ENCODE results near the gene NR3C1. TPM values are rescaled to one million over a fixed set of nuclear protein-coding genes. Genes with fewer than 3 reads are reported as not detected.

Gene NR3C1
- total RNA-seq, 1 donor, result 55.7 TPM

DNA sequence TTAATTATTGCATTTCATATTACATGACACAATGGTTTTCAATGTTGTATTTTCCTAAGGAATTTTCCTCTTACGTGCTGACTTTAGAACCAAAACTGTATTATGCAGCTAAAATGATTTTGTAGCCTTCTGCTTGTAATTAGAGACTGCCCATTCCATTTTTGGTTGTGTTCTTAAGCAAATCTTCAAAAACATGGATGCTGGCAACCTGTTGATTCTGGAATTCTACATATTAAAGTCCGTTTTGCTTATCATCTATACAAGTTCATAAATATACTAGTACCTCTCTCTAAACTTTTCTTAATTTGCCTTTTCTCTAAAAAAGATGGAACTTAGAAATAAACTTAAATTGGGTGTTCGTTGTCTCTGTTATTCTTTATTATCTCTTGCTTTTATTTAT, 88.3 kb downstream of the NR3C1 start:
- TF ChIP-seq, protein P1, sequence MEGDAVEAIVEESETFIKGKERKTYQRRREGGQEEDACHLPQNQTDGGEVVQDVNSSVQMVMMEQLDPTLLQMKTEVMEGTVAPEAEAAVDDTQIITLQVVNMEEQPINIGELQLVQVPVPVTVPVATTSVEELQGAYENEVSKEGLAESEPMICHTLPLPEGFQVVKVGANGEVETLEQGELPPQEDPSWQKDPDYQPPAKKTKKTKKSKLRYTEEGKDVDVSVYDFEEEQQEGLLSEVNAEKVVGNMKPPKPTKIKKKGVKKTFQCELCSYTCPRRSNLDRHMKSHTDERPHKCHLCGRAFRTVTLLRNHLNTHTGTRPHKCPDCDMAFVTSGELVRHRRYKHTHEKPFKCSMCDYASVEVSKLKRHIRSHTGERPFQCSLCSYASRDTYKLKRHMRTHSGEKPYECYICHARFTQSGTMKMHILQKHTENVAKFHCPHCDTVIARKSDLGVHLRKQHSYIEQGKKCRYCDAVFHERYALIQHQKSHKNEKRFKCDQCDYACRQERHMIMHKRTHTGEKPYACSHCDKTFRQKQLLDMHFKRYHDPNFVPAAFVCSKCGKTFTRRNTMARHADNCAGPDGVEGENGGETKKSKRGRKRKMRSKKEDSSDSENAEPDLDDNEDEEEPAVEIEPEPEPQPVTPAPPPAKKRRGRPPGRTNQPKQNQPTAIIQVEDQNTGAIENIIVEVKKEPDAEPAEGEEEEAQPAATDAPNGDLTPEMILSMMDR (IDR thresholded peaks at IDR 0.05; ENCODE audit: insufficient read depth, low read depth, low read length), result no peak
- no peak for DNase-seq (ENCODE audit: low read depth)
- H3K4me3 ChIP-seq (ENCODE audit: low read depth, low read length), result no peak overlapping the region

DNA sequence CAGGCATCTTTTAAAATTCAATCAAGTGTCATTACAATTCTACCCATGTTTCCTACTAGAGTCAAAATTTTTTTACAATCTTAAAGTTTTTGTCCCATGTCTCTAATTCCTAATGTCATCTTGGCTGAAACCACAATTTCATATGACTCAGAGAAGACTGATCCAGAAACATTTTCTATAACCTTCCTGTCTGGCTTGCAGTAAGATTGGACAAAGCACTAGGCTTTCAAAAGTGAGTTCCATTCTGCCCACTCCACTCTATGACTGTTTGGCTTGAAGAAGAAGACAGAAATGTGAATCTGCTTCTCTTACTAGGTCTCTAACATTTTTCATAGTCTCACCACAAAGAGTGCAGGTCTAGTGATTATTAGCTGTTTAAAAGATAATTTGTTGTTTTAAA, 88.8 kb downstream of the NR3C1 start:
- TF ChIP-seq, protein P1 (IDR thresholded peaks at IDR 0.05; ENCODE audit: insufficient read depth, low read depth, low read length), result no peak
- no peak overlapping the region for H3K4me3 ChIP-seq (ENCODE audit: low read depth, low read length)
- peak; percentile 35 for DNase-seq (ENCODE audit: low read depth)

DNA sequence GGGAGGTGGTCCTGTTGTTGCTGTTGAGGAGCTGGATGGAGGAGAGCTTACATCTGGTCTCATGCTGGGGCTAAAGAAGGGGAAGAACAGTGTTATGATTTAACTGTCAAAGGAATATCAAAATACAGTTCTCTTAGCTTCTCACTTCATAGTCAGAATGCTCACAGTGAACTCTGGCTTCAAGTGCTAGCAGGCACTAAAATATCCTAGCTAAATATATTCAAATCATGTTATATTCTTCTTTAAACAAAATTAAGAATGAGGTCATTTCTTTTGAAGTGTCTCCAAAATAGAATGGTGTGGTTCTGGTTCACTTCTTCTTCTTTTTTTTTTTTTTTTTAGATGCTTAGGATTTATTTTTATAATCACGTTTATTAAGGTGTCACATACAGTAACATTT, 89.4 kb downstream of the NR3C1 start:
- DNase-seq (ENCODE audit: low read depth), result no peak
- no peak overlapping the region for H3K4me3 ChIP-seq (ENCODE audit: low read depth, low read length)
- TF ChIP-seq, protein P1 (IDR thresholded peaks at IDR 0.05; ENCODE audit: insufficient read depth, low read depth, low read length), result no peak

DNA sequence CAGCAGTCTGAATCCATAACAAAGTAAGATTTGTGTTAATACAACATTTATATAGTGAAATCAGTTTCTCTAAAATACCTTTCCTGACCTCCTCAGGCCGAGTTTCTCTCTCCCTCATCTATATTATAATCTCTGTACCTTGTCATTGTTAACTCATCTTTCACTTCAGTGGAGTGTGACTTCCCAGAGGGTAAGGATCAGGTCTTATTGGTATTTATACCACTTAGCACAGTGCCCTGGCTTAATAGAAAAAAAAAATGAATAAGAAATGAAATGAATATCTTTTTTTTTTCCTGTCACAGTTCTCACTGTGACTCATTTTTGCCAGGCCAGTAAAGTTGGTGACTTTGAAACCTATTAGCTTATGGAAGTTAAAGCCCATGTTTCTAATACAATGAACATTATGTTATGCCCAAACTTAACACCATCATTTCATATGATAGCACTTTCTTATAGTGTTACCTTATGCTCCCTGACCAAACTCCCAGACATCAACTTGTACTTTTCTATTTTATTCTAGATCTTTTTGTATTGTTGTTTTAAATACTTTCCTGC, 90.1 kb downstream of the NR3C1 start:
- H3K4me3 ChIP-seq (ENCODE audit: low read depth, low read length), result no peak overlapping the region
- DNase-seq (ENCODE audit: low read depth), result no peak
- TF ChIP-seq, protein P1 (IDR thresholded peaks at IDR 0.05; ENCODE audit: insufficient read depth, low read depth, low read length), result no peak

DNA sequence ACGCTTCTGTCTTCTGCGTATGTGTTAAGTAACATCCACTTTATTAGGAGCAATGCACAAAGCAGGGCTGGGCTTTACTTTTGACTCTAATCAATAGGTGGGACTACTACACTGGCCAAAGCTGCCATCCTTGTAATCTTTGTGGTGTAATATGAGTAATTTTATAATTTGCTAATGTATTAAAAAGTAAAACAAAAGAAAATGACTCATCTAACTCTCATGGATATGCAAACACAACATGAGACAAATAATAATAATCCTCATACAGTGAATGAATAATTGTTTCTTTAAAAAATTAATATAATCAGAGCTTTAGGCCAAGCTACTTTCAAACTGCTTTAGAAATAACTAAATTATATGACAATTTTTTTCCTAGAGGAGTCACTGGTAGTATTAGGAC, 90.7 kb downstream of the NR3C1 start:
- H3K4me3 ChIP-seq (ENCODE audit: low read depth, low read length), result no peak overlapping the region
- TF ChIP-seq, protein P1 (IDR thresholded peaks at IDR 0.05; ENCODE audit: insufficient read depth, low read depth, low read length), result no peak
- DNase-seq (ENCODE audit: low read depth), result no peak

DNA sequence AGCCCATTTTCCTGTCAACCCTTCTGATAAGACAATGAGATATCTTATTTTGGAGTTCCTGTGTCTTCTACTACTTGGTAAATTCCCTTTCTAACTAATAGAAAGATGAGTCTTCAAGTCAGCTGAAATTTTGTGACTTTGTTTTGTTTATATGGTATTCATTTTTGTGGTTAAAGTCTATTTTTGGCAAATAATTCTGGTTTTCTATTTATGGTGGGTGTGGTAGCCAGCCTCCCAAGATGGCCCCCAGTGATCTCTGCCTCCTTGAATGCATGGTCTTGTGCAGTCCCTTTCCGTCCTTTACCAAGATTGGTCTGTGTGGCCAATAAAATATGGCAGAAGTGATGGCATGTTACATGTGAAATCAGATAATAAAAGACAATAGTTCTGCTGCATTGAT, 91.5 kb downstream of the NR3C1 start:
- TF ChIP-seq, protein P1 (IDR thresholded peaks at IDR 0.05; ENCODE audit: insufficient read depth, low read depth, low read length), result no peak
- no peak overlapping the region for H3K4me3 ChIP-seq (ENCODE audit: low read depth, low read length)
- peak; percentile 48 for DNase-seq (ENCODE audit: low read depth)

DNA sequence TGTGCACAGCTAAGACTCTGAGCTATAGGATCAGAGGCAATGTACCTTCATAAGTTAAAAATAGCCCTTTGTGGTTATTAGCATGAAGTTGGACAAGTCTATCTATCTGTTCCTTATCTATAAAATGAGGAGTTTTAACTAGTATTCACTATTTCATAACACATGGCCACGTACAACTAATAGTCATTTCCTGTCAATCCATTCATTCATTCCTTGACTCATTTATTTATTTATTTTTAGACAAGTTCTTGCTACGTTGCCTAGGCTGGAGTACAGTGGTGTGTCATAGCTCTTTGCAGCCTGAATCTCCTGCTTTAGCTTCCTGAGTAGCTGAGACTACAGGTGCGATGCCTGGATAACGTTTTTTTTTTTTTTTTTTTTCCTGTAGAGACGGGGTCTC, 92.1 kb downstream of the NR3C1 start:
- peak; percentile 71 for DNase-seq (ENCODE audit: low read depth)
- TF ChIP-seq, protein P1 (IDR thresholded peaks at IDR 0.05; ENCODE audit: insufficient read depth, low read depth, low read length), result no peak
- H3K4me3 ChIP-seq (ENCODE audit: low read depth, low read length), result no peak overlapping the region
